NCI-H446 (cell line): ENCODE measurements around the gene CD99.
"Not testable (repeated sequence)": the region's sequence is repeated elsewhere in the genome, so short reads cannot be mapped to it uniquely, and the experiment has no call there.

ENCODE experiments used
- DNase-seq, 2 experiments: peaks; one replicate each; lab custom pipeline; 2025; lab: John Stamatoyannopoulos, UW

Gene CD99

GRCh38 chrX:2690856-2691542, at the start of gene CD99:
TSS of gene CD99 (plus strand) at chrX:2691295. CDS start at chrX:2691361, 66 bp downstream.
- no peak for DNase-seq

GRCh38 chrX:2642146-2642545, 48.9 kb upstream of the CD99 start:
- no peak for DNase-seq

- no peak for DNase-seq
Measured at GRCh38 chrX:2642791-2643190, 48.3 kb upstream of the CD99 start.

- no peak for DNase-seq
Measured at GRCh38 chrX:2643880-2644279, 47.2 kb upstream of the CD99 start.

GRCh38 chrX:2645563-2645962, 45.5 kb upstream of the CD99 start:
- DNase-seq, result no peak

- DNase-seq, result no peak
Measured at GRCh38 chrX:2647627-2648026, 43.5 kb upstream of the CD99 start.

- DNase-seq, result no peak
Measured at GRCh38 chrX:2650037-2650436, 41.1 kb upstream of the CD99 start.

GRCh38 chrX:2650865-2651264, 40.2 kb upstream of the CD99 start:
- DNase-seq, result no peak

- DNase-seq, result no peak
Measured at GRCh38 chrX:2652106-2652505, 39.0 kb upstream of the CD99 start.

- no peak for DNase-seq
Measured at GRCh38 chrX:2654436-2655340, 36.4 kb upstream of the CD99 start.

GRCh38 chrX:2656257-2656836, 34.7 kb upstream of the CD99 start:
- no peak for DNase-seq

GRCh38 chrX:2657532-2658113, 33.5 kb upstream of the CD99 start:
- no peak for DNase-seq

GRCh38 chrX:2658585-2659292, 32.4 kb upstream of the CD99 start:
- no peak for DNase-seq

GRCh38 chrX:2662586-2662985, 28.5 kb upstream of the CD99 start:
- no peak for DNase-seq

- DNase-seq, result no peak
Measured at GRCh38 chrX:2664502-2664901, 26.6 kb upstream of the CD99 start.

- no peak for DNase-seq
Measured at GRCh38 chrX:2665387-2666304, 25.4 kb upstream of the CD99 start.

GRCh38 chrX:2666491-2666890, 24.6 kb upstream of the CD99 start:
- no peak for DNase-seq

GRCh38 chrX:2670978-2671377, 20.1 kb upstream of the CD99 start:
- DNase-seq, result no peak

GRCh38 chrX:2672084-2672483, 19.0 kb upstream of the CD99 start:
- no peak for DNase-seq

- DNase-seq, result no peak
Measured at GRCh38 chrX:2673611-2674010, 17.5 kb upstream of the CD99 start.

- DNase-seq, result not testable (repeated sequence)
Measured at GRCh38 chrX:2675657-2676200, 15.4 kb upstream of the CD99 start.
